ENCODE data around the gene FAM110D.

FAM110D gene

GRCh38 chr1:26171084-26172072, 12.5 kb downstream of the FAM110D start, which contains the start of gene ZNF593OS:
ZNF593OS (minus strand) TSS chr1:26171832; CDS start chr1:26171661, 171 bp downstream.
- no peak for TF ChIP-seq SIN3A (IDR thresholded peaks at IDR 0.05; ENCODE audit: borderline replicate concordance, insufficient read depth, low read length)
- no peak for TF ChIP-seq POLR2AphosphoS5 (IDR thresholded peaks at IDR 0.05; ENCODE audit: low read depth, low read length)
- no peak for TF ChIP-seq REST (IDR thresholded peaks at IDR 0.05; ENCODE audit: insufficient read depth in 1 of 2, low read depth in 2 of 2, low read length in 2 of 2)
- TF ChIP-seq TAF1 (IDR thresholded peaks at IDR 0.05; ENCODE audit: borderline replicate concordance, insufficient read depth, low read length): no peak
- TF ChIP-seq FOXP2 (optimal IDR thresholded peaks at IDR 0.05; ENCODE audit: borderline replicate concordance, extremely low read depth, extremely low read length, insufficient read depth): no peak

- TF ChIP-seq TAF1 (IDR thresholded peaks at IDR 0.05; ENCODE audit: borderline replicate concordance, insufficient read depth, low read length) (no peak), SIN3A (IDR thresholded peaks at IDR 0.05; ENCODE audit: borderline replicate concordance, insufficient read depth, low read length) (no peak), FOXP2 (optimal IDR thresholded peaks at IDR 0.05; ENCODE audit: borderline replicate concordance, extremely low read depth, extremely low read length, insufficient read depth) (no peak), REST (IDR thresholded peaks at IDR 0.05; ENCODE audit: insufficient read depth in 1 of 2, low read depth in 2 of 2, low read length in 2 of 2) (no peak), POLR2AphosphoS5 (IDR thresholded peaks at IDR 0.05; ENCODE audit: low read depth, low read length) (no peak)
Observed at GRCh38 chr1:26175346-26175745, 16.5 kb downstream of the FAM110D start.

GRCh38 chr1:26177182-26177684, 18.4 kb downstream of the FAM110D start, which contains the start of gene CNKSR1:
CNKSR1 (plus strand) TSS chr1:26177491; CDS start chr1:26177548, 57 bp downstream.
- TF ChIP-seq FOXP2 (optimal IDR thresholded peaks at IDR 0.05; ENCODE audit: borderline replicate concordance, extremely low read depth, extremely low read length, insufficient read depth): no peak
- no peak for TF ChIP-seq REST (IDR thresholded peaks at IDR 0.05; ENCODE audit: insufficient read depth in 1 of 2, low read depth in 2 of 2, low read length in 2 of 2)
- no peak for TF ChIP-seq TAF1 (IDR thresholded peaks at IDR 0.05; ENCODE audit: borderline replicate concordance, insufficient read depth, low read length)
- TF ChIP-seq POLR2AphosphoS5 (IDR thresholded peaks at IDR 0.05; ENCODE audit: low read depth, low read length): no peak

- TF ChIP-seq TAF1 (IDR thresholded peaks at IDR 0.05; ENCODE audit: borderline replicate concordance, insufficient read depth, low read length): no peak
Observed at GRCh38 chr1:26180010-26180506, 21.2 kb downstream of the FAM110D start.

- TF ChIP-seq FOXP2 (optimal IDR thresholded peaks at IDR 0.05; ENCODE audit: borderline replicate concordance, extremely low read depth, extremely low read length, insufficient read depth) (no peak), REST (IDR thresholded peaks at IDR 0.05; ENCODE audit: insufficient read depth in 1 of 2, low read depth in 2 of 2, low read length in 2 of 2) (no peak), TAF1 (IDR thresholded peaks at IDR 0.05; ENCODE audit: borderline replicate concordance, insufficient read depth, low read length) (no peak), SIN3A (IDR thresholded peaks at IDR 0.05; ENCODE audit: borderline replicate concordance, insufficient read depth, low read length) (no peak), POLR2AphosphoS5 (IDR thresholded peaks at IDR 0.05; ENCODE audit: low read depth, low read length) (no peak)
Observed at GRCh38 chr1:26181586-26182382, 22.9 kb downstream of the FAM110D start.
